ENCODE data around the gene ADRA1B. TPM values are rescaled to one million over a fixed set of nuclear protein-coding genes. Genes with fewer than 3 reads are reported as not detected.

The ADRA1B gene
- total and polyA plus RNA-seq, 10 of the 15 experiments (the other 5 are each of a cell fraction or from before 2014, with no cell fraction given) = 0.04 TPM; not detected in 9

DNA sequence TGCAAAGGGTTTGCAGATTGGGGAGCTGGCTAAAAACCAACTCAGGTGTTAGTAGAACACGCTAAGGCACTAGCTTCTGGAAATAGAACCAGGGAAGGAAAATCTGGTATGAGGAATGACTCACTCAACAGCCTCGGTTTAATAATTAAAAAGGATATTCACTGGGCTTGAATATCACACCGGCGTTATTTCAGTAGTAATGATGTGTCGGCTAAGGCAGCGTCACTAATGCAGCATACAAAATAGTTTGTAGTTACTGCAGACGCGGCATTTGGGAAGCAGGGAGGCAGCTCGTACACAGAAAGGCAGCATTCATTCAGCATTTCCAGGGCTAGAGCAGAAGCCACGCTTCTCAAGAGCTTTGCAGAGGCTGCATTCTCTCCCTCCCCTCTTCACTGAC lies 1.7 kb downstream of the ADRA1B start:
- WGBS (ENCODE audit: insufficient coverage, insufficient replicate concordance, low lambda C conversion rate, missing lambda C conversion rate) = 55% methylated on average over 10 of the region's 10 CpGs
- no peak overlapping the region for H2AFZ ChIP-seq (ENCODE audit: control insufficient read depth, low read depth, low read length)
- CTCF ChIA-PET = interaction anchor here (1.2 to 1.5 kb wide), 3 partner anchors 402 to 761 kb away, joined by 3 to 5 read pairs (median 3); no protein-coding TSS in a partner anchor
- H3K4me2 ChIP-seq (ENCODE audit: control insufficient read depth, insufficient read depth) = no peak overlapping the region
- no peaks in the 10 kb centered on the region for H3K4me1 ChIP-seq (ENCODE audit: control insufficient read depth, insufficient read depth, low read length)
- H3K36me3 ChIP-seq (ENCODE audit: control insufficient read depth in 2 of 2, insufficient read depth in 2 of 2, low read length in 1 of 2) = no peaks in the 10 kb centered on the region
- no TSS peak for BruUV-seq (replicated peaks)
- H3K9me3 ChIP-seq (replicated peaks; ENCODE audit: control insufficient read depth, insufficient read depth, low read length) = no peaks in the 10 kb centered on the region
- intact Hi-C loops (cut with micrococcal nuclease; ENCODE audit: unreplicated experiment) (loop anchor here (2.0 to 10.0 kb wide), 2 partner anchors 401 to 583 kb away; partner anchors contain the start of gene IL12B), in situ Hi-C loops (cut with MboI) (loop anchor here (10.0 kb wide), 1 partner anchor 473 kb away; no protein-coding TSS in a partner anchor)
- H3K27me3 ChIP-seq (replicated peaks in 1 of 2; ENCODE audit: control insufficient read depth in 2 of 2, insufficient read depth in 2 of 2, low read length in 1 of 2) = peaks cover 6 to 10% of the 10 kb centered on the region in 2 experiments
- no peak overlapping the region for H3K27ac ChIP-seq (ENCODE audit: control insufficient read depth, insufficient read depth)
- POLR2A ChIA-PET = no interaction called here
- ATAC-seq (no peak), FAIRE-seq (no peak), DNase-seq (ENCODE audit: low read depth, low spot score) (no peak)
- RAD21 ChIA-PET (ENCODE audit: unreplicated experiment) = interaction anchor here (0.6 kb wide), 1 partner anchor 477 kb away, joined by 3 read pairs; no protein-coding TSS in a partner anchor
- H3K4me3 ChIP-seq = no peak overlapping the region
- H3K79me2 ChIP-seq (ENCODE audit: control insufficient read depth, insufficient read depth, low read length) = no peaks in the 10 kb centered on the region
- H3K9ac ChIP-seq (ENCODE audit: control insufficient read depth, insufficient read depth, low read length) = no peak overlapping the region
- no peaks in the 10 kb centered on the region for H4K20me1 ChIP-seq (ENCODE audit: control insufficient read depth, insufficient read depth)
- TF ChIP-seq, protein P1, sequence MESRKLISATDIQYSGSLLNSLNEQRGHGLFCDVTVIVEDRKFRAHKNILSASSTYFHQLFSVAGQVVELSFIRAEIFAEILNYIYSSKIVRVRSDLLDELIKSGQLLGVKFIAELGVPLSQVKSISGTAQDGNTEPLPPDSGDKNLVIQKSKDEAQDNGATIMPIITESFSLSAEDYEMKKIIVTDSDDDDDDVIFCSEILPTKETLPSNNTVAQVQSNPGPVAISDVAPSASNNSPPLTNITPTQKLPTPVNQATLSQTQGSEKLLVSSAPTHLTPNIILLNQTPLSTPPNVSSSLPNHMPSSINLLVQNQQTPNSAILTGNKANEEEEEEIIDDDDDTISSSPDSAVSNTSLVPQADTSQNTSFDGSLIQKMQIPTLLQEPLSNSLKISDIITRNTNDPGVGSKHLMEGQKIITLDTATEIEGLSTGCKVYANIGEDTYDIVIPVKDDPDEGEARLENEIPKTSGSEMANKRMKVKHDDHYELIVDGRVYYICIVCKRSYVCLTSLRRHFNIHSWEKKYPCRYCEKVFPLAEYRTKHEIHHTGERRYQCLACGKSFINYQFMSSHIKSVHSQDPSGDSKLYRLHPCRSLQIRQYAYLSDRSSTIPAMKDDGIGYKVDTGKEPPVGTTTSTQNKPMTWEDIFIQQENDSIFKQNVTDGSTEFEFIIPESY (IDR thresholded peaks at IDR 0.05) = no peak
- TF ChIP-seq ZNF24 (IDR thresholded peaks at IDR 0.05) (no peak), ATF7 (IDR thresholded peaks at IDR 0.05; ENCODE audit: low read depth) (no peak), SIN3A (IDR thresholded peaks at IDR 0.05; ENCODE audit: low read depth, low read length) (no peak), NFXL1 (IDR thresholded peaks at IDR 0.05; ENCODE audit: borderline replicate concordance) (no peak), CEBPB (IDR thresholded peaks at IDR 0.05; ENCODE audit: borderline replicate concordance in 1 of 2, low read depth in 2 of 2, low read length in 2 of 2) (no peak), SUPT20H (IDR thresholded peaks at IDR 0.05; ENCODE audit: borderline replicate concordance, control insufficient read depth, low read depth, low read length) (no peak), CBX3 (IDR thresholded peaks at IDR 0.05; ENCODE audit: borderline replicate concordance, low read depth) (no peak)
- TF ChIP-seq, protein P2, sequence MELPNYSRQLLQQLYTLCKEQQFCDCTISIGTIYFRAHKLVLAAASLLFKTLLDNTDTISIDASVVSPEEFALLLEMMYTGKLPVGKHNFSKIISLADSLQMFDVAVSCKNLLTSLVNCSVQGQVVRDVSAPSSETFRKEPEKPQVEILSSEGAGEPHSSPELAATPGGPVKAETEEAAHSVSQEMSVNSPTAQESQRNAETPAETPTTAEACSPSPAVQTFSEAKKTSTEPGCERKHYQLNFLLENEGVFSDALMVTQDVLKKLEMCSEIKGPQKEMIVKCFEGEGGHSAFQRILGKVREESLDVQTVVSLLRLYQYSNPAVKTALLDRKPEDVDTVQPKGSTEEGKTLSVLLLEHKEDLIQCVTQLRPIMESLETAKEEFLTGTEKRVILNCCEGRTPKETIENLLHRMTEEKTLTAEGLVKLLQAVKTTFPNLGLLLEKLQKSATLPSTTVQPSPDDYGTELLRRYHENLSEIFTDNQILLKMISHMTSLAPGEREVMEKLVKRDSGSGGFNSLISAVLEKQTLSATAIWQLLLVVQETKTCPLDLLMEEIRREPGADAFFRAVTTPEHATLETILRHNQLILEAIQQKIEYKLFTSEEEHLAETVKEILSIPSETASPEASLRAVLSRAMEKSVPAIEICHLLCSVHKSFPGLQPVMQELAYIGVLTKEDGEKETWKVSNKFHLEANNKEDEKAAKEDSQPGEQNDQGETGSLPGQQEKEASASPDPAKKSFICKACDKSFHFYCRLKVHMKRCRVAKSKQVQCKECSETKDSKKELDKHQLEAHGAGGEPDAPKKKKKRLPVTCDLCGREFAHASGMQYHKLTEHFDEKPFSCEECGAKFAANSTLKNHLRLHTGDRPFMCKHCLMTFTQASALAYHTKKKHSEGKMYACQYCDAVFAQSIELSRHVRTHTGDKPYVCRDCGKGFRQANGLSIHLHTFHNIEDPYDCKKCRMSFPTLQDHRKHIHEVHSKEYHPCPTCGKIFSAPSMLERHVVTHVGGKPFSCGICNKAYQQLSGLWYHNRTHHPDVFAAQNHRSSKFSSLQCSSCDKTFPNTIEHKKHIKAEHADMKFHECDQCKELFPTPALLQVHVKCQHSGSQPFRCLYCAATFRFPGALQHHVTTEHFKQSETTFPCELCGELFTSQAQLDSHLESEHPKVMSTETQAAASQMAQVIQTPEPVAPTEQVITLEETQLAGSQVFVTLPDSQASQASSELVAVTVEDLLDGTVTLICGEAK (IDR thresholded peaks at IDR 0.05; ENCODE audit: borderline replicate concordance) = no peak
- SMC1A ChIA-PET (ENCODE audit: uncharacterized antibody, unreplicated experiment) = interaction anchor here (0.6 to 1.4 kb wide), 4 partner anchors 11 to 197 kb away, joined by 3 to 4 read pairs (median 4); no protein-coding TSS in a partner anchor
